Measurements from ENCODE around the gene RFXANK.

DNA sequence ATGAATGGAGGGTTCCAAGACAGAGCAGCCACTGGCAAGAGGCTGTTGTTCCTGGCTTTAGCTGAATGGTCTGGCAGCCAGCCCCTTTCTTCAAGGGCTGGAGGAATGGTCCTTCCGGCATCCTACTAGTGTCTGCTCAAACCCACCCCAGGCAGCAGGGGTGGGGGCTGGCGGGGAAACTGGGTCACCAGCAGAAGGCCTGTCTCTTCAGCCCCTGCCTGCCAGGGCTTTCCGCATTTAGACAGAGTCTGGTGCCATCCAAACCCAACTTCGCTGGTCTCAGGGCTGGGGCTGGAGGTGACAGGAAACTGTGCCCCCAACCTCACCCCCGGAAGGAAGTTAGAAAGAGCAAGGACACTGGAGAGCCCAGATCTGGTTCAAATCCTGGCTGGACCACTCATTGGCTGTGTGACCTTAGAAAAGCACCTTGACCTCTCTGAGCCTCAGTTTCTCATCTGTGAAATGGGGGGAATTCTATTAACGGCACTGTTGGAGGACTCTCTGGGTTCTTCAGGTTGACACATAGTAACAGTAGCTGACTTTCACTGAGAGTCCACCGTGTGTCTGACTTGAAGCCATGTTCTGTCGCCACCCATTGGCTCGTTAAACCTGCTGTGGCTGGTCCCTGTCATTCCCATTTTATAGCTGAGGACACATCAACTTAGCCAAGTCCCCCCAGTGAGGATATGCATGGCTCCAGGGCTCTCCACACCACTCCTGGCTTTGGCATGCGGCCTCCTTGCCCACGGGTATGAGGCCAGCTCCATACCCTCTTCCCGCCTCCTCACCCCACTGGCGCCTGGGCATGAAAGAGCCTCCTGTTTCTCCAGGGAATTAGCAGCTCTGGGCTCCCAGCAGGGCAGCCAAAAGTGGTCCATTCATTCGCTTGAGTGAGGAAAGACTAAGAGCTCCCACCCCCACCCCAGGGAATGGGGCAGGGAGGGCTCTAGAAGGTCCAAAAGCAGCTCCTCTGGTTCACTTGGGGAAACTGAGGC lies 13.7 kb downstream of the RFXANK start:
- TF ChIP-seq, protein P1, sequence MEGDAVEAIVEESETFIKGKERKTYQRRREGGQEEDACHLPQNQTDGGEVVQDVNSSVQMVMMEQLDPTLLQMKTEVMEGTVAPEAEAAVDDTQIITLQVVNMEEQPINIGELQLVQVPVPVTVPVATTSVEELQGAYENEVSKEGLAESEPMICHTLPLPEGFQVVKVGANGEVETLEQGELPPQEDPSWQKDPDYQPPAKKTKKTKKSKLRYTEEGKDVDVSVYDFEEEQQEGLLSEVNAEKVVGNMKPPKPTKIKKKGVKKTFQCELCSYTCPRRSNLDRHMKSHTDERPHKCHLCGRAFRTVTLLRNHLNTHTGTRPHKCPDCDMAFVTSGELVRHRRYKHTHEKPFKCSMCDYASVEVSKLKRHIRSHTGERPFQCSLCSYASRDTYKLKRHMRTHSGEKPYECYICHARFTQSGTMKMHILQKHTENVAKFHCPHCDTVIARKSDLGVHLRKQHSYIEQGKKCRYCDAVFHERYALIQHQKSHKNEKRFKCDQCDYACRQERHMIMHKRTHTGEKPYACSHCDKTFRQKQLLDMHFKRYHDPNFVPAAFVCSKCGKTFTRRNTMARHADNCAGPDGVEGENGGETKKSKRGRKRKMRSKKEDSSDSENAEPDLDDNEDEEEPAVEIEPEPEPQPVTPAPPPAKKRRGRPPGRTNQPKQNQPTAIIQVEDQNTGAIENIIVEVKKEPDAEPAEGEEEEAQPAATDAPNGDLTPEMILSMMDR (IDR thresholded peaks at IDR 0.05; ENCODE audit: insufficient read depth, low read depth, low read length): no peak
- no peak for TF ChIP-seq EZH2 (IDR thresholded peaks at IDR 0.05; ENCODE audit: insufficient read depth, low read length)

All from astrocyte (in vitro differentiated cells and primary cell).